NCI-H1417 treated with DMSO at 0.1 percent for 48 hours (cell line): ENCODE results near the gene P4HA1.
"Not testable (repeated sequence)": the region's sequence is repeated elsewhere in the genome, so short reads cannot be mapped to it uniquely, and the experiment has no call there.

Source experiments
- DNase-seq: peaks from one replicate; lab custom pipeline; 2025; lab: John Stamatoyannopoulos, UW

P4HA1 gene

GRCh38 chr10:73042130-73042529 lies 54.5 kb downstream of the P4HA1 start:
- DNase-seq = no peak

DNA sequence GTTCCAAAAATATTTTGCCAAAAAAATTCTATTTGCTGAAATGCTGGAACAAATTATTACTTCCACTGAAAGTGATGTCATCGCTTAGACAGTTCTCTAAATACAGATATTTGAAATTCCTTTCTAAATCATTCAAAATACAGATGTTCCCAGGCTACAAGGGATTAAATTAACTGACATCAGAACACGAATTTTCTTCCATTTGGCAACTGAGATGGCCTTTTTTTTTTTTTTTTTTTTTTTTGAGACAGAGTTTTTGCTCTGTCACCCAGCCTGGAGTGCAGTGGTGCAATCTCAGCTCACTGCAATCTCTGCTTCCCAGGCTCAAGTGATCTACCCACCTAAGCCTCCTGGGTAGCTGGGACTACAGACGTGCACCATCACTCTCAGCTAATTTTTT lies 57.0 kb downstream of the P4HA1 start:
- DNase-seq = no peak

DNA sequence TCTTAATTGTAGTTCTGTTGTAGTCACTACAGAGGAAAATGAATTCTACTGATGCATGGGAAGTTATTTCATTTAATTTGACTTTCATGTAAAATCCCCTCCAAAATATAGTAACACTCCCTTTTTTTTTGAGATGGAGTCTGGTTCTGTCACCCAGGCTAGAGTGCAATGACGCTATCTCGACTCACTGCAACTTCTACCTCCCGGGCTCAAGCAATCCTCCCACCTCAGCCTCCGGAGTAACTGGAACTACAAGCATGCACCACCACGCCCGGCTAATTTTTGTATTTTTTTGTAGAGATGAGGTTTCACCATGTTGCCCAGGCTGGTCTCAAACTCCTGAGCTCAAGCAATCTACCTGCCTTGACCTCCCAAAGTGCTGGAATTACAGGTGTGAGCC lies 60.4 kb downstream of the P4HA1 start:
- DNase-seq = not testable (repeated sequence)

DNA sequence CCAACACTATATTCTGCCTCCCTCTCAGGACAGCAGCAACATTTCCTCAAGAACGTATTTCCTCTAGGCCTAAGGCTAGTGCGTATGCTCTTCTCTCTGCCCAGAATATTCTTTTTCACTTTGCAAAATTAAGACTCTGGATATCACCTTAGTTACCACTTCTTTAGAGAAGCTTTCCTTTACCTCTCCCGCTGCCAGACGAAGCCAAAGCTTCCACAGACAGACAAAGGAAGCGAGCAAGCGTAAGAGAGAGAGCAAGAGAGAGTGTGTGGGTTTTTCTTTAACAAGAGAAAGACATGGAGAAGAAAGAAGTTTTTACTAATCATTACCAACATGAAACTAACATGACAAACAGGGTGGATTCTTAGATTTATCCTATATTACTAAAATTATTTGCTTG lies 64.1 kb downstream of the P4HA1 start:
- DNase-seq = no peak

- DNase-seq = not testable (repeated sequence)
Measured at GRCh38 chr10:73026623-73027022, 70.0 kb downstream of the P4HA1 start.

DNA sequence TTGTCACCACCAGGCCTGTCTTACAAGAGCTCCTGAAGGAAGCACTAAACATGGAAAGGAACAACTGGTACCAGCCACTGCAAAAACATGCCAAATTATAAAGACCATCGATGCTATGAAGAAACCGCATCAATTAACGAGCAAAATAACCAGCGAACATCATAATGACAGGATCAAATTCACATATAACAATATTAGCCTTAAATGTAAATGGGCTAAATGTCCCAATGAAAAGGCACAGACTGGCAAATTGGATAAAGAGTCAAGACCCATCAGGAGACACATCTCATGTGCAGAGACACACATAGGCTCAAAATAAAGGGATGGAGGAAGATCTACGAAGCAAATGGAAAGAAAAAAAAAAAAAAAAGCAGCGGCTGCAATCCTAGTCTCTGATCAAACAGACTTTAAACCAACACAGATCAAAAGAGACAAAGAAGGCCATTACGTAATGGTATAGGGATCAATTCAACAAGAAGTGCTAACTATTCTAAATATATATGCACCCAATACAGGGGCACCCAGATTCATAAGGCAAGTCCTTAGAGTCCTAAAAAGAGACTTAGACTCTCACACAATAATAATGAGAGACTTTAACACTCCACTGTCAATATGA lies 73.1 kb downstream of the P4HA1 start:
- not testable (repeated sequence) for DNase-seq

DNA sequence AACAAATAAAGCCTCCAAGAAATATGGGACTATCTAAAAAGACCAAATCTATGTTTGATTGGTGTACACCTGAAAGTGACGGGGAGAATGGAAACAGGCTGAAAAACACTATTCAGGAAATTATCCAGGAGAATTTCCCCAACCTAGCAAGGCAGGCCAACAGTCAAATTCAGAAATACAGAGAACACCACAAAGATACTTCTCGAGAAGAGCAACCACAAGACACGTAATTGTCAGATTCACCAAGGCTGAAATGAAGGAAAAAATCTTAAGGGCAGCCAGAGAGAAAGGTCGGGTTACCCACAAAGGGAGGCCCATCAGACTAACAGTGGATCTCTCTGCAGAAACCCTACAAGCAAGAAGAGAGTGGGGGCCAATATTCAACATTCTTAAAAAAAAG lies 73.7 kb downstream of the P4HA1 start:
- DNase-seq = not testable (repeated sequence)

GRCh38 chr10:73021538-73022164 lies 75.0 kb downstream of the P4HA1 start:
- not testable (repeated sequence) for DNase-seq

GRCh38 chr10:73021050-73021449 lies 75.6 kb downstream of the P4HA1 start:
- DNase-seq = no peak

DNA sequence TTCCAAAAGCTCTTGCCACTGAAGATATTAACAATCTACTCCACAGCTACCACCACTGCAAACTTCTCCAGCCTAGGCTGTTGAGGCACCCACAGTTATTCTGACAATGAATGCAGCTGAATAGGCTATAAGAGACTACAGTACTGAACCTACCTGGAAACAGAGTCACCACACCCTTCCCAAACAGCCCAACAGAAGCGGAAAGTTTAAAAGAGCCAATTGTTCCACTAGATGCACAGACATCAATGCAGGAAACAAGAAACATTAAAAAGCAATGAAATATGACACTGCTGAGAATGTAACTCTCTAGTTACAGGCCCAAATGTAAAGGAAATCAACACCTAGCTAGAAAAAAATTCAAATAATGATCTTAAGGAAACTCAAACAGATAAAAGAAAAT lies 77.6 kb downstream of the P4HA1 start:
- DNase-seq = no peak

- no peak for DNase-seq
Measured at GRCh38 chr10:73018632-73019031, 78.0 kb downstream of the P4HA1 start.

GRCh38 chr10:73017955-73018480 lies 78.6 kb downstream of the P4HA1 start:
- no peak for DNase-seq

DNA sequence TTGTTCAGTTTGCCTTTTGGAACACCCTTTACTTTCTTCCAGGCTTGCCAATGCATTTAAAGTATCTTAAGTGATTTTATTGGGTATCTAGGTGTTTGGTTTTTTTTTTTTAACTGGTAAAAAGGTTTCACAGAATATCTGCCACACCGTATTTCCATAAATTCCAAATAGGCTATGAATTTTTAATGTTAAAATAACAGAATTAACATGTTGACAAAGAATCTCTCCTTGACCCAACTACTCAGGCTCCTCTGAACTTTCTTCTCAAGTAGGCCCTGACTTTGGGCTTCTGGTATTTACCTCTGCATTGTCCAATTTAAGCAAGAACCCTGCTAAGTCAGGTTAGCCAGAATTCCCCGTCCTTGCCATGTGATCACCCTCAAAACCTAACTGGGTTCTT lies 80.9 kb downstream of the P4HA1 start:
- DNase-seq = no peak

- DNase-seq = no peak
Measured at GRCh38 chr10:73003822-73004221, 92.8 kb downstream of the P4HA1 start.

DNA sequence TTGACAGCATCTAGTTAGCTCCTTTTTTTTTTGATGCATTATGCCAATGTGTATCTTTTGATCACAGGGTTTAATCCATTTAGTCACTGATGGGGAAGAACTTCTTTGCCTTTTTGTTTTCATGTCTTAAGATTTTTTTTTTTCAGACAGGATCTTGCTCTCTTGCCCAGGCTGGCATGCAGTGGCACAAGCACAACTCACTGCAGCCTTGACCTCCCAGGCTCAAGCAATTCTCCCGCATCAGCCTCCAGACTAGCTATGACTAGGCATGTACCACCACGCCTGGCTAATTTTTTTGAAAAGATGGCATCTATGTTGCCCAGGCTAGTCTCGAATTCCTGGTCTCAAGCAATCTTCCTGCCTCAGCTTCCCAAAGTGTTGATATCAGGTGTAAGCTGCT lies 95.7 kb downstream of the P4HA1 start:
- DNase-seq = no peak

DNA sequence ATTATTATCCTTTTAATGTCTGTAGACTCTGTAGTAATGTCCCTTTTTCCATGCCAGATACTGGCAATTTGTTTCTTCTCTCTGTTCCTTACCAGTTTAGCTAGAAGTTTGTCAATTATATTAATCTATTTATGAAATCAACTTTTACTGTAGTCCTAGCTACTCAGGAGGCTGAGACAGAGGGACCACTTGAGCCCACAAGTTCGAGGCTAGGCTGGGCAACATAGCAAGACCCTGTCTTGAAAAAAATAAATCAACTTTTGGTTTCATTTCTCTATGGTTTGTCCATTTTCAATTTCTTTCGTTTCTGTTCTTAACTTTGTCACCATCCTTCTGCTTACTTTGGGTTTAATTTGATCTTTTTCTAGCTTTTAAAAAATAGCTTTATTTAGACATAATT lies 99.6 kb downstream of the P4HA1 start:
- DNase-seq = no peak

DNA sequence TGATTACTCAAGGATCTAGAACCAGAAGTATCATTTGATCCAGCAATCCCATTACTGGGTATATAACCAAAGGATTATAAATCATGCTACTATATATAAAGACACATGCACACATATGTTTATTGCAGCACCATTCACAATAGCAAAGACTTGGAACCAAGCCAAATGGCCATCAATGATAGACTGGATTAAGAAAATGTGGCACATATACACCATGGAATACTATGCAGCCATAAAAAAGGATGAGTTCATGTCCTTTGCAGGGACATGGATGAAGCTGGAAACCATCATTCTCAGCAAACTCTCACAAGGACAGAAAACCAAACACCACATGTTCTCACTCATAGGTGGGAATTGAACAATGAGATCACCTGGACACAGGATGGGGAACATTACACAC lies 101.2 kb downstream of the P4HA1 start:
- not testable (repeated sequence) for DNase-seq

DNA sequence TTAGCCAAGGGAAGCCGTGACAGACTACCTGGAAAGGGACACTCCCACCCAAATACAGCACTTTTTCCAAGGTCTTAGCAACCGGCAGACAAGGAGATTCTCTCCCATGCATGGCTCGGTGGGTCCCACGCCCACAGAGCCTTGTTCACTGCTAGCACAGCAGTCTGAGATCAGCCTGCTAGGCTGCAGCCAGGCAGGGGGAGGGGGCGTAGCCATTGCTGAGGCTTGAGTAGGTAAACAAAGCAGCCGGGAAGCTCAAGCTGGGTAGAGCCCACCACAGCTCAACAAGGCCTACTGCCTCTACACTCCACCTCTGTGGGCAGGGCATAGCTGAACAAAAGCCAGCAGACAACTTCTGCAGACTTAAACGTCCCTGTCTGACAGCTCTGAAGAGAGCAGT lies 106.9 kb downstream of the P4HA1 start:
- DNase-seq = not testable (repeated sequence)

DNA sequence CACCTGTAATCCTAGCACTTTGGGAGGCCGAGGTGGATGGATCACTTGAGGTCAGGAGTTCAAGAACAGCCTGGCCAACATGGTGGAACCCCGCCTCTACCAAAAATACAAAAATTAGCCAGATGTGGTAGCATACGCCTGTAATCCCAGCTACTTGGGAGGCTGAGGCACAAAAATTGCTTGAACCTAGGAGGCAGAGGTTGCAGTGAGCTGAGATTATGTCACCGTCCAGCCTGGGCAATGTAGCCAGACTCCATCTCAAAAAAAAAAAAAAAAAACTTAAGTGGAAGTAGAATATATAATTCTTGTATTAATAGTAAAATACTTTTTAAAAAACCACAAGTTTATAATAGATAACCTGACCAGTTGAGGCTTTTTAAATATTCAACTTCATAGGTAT lies 112.0 kb downstream of the P4HA1 start:
- not testable (repeated sequence) for DNase-seq

GRCh38 chr10:72981882-72982529 lies 114.7 kb downstream of the P4HA1 start:
- DNase-seq = no peak

DNA sequence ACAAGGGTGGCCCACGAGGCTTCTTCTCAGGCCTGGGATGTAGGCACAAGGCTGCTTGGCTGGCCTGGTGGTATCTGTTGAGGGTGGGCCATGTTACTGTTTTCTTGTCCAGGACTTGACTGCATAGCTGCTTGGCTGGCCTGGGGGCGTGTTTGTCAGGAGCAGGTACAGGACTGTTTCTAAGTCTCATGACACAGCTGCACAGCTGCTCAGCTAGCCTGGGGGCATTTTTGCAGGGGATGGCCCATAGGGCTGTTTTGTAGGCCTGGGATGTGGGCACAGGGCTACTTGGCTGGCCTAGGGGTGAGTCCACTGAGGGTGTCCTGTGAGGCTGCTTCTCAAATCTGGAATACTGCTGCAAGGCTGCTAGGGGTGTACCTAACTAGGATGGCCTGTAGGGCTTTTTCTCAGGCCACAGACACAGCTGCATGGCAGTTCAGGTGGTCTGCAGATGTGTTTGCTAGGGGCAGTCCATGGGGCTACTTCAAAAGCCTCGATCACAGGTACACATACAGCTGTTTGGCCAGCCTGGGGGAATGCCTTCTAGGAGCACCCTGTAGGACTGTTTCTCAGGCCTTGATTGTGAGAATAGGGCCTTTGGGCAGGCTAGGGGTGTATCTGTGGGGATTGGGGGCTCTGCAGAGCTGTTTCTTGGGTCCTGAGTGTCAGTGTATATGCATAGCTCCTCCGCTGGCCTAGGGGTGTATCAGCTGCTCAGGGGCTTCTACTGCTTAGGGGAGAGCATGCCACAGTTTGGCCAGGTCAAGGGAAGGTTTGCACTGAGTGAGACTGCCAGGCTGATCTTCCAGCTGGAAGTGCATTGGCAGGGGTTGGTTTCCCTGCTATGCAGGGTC lies 115.4 kb downstream of the P4HA1 start:
- DNase-seq = no peak

DNA sequence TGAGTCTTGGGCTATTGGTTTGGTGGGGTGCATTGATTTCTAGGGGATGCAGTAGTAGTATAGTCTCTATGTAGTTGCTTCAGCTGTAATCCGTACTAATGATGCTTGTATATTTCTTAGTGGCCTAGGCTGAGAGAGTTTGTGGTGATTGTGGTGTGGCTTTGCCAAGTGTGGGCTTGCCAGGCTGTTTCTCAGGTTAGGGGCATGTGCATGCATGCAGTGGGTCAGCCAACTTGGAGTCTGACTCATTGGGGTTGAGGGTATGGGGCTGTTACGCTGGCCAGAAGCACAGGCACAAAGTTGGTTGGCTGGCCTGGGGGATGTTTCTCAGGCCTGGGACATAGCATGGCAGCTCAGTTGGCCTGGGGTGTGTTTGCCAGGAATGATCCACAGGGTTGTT lies 116.3 kb downstream of the P4HA1 start:
- no peak for DNase-seq
